ENCODE data around the gene TTC32. TPM values are rescaled to one million over a fixed set of nuclear protein-coding genes. Genes with fewer than 3 reads are reported as not detected.

The TTC32 gene
- total RNA-seq, 1 donor from 2014 or later = 19.0 TPM

DNA sequence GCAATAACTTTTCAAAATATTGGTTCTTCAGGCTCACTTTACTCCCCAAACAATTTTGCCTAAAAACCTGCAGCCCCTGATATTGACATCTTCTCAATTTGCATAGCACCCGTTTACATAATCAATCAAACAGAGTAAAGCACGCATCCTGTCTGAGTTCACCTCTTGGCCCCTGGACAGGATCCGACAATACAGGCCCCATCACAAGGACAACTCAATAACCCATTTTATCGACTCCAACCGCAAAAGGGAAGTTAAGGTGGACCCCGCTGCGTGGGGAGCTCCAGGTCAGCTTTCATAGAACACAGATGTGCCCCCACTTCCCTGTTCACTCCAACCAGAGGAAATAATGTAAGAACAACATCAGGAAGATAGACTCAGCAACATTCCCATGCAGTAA, 44.7 kb downstream of the TTC32 start:
- peaks cover 39% of the 10 kb centered on the region for H3K27me3 Mint-ChIP-seq
- no peak for DNase-seq (ENCODE audit: extremely low spot score, unreplicated experiment)
- H3K4me3 Mint-ChIP-seq = peak overlapping the region; percentile 18
- peaks cover 29% of the 10 kb centered on the region for H3K4me1 Mint-ChIP-seq (ENCODE audit: unreplicated experiment)
- TF ChIP-seq, protein P1, sequence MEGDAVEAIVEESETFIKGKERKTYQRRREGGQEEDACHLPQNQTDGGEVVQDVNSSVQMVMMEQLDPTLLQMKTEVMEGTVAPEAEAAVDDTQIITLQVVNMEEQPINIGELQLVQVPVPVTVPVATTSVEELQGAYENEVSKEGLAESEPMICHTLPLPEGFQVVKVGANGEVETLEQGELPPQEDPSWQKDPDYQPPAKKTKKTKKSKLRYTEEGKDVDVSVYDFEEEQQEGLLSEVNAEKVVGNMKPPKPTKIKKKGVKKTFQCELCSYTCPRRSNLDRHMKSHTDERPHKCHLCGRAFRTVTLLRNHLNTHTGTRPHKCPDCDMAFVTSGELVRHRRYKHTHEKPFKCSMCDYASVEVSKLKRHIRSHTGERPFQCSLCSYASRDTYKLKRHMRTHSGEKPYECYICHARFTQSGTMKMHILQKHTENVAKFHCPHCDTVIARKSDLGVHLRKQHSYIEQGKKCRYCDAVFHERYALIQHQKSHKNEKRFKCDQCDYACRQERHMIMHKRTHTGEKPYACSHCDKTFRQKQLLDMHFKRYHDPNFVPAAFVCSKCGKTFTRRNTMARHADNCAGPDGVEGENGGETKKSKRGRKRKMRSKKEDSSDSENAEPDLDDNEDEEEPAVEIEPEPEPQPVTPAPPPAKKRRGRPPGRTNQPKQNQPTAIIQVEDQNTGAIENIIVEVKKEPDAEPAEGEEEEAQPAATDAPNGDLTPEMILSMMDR (conservative IDR thresholded peaks at IDR 0.05) = no peak
- no peak overlapping the region for H3K27ac Mint-ChIP-seq
- H3K36me3 Mint-ChIP-seq = no peaks in the 10 kb centered on the region
- no peaks in the 10 kb centered on the region for H3K9me3 Mint-ChIP-seq

DNA sequence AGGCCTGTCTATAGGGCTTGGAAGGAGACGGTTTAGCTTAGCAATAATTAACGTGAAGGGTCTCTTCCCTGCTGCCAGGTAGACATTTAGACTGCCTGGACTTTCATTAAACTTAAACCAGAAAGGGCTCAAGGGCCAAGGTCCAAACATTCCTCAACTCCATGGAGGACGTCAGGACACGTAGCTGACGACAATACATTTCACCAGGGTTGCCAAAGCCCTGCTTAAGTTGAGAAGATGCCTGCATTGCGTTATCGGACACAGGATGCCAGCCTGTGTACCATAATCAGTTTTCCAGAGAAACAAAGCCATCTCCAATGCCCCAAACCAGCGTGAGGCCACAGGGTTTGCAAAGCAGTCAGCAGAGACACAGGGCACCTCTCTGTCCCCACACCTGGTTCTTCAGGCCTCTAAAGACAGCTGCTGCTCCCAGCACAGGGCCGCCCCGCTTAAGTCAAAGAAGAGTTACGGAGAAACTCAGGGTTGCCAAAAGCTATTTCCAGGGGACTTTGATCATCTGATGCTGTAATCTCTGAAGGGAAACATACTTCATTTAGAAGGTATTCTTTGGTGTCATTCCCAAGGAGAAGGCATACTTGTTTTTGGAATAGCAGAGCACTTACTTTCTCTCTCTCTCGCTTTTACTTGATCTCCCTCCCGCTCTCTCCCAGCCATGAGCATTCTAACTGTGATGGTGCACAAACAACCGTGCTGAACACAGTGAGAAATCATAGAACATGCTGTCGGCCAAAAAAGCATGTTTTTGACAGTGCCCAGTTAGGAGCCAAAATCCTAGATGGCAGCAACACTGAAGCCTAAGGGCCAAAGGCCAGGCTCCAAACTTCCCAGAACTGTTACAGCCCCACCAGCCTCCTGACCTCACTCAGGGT, 46.0 kb downstream of the TTC32 start:
- Mint-ChIP-seq H3K27me3 (peaks cover 31% of the 10 kb centered on the region), H3K9me3 (no peaks in the 10 kb centered on the region), H3K27ac (no peak overlapping the region), H3K4me3 (no peak overlapping the region), H3K36me3 (no peaks in the 10 kb centered on the region), H3K4me1 (ENCODE audit: unreplicated experiment) (peaks cover 29% of the 10 kb centered on the region)
- TF ChIP-seq, protein P1 (conservative IDR thresholded peaks at IDR 0.05) = no peak
- DNase-seq (ENCODE audit: extremely low spot score, unreplicated experiment) = no peak

DNA sequence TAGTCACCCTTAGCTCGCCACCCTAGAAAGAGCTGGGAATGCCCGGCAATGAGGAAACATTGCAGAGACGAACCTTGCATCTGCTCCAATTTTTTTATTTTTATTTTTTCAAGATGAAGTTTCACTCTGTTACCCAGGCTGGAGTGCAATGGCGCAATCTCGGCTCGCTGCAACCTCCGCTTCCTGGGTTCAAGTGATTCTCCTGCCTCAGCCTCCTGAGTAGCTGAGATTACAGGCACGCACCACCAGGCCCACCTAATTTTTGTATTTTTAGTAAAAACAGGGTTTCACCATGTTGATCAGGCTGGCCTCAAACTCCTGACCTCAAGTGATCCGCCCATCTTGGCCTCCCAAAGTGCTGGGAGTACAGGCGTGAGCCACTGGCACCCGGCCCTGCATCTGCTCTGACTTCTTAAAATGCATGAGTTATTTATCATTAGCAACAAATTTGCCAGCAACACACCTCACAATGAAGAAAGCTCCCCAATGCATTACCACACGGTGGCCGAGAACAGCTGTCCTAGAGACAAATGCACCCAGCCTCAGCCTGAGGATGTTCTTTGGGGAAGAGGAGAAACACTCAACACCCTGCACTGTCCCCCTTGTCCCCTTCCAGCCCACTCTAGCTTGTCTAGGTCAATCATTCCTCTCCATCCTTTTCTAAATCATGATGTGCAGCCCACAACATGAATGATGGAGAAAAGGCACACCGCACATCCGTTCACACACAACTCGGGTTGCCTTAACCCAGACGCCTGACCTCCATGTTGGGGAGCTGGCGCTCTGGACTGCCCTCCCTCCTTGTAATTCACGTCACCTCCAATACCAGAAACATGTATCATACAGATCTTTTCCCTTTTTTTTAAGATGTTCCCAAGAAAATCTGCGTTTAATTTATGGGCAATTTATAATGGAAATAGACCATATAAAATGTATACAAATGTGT, 46.9 kb downstream of the TTC32 start:
- Mint-ChIP-seq H3K36me3 (no peaks in the 10 kb centered on the region), H3K9me3 (no peaks in the 10 kb centered on the region), H3K4me3 (no peak overlapping the region), H3K4me1 (ENCODE audit: unreplicated experiment) (peaks cover 25% of the 10 kb centered on the region), H3K27me3 (peaks cover 25% of the 10 kb centered on the region), H3K27ac (no peak overlapping the region)
- DNase-seq (ENCODE audit: extremely low spot score, unreplicated experiment) = no peak
- TF ChIP-seq, protein P1 (conservative IDR thresholded peaks at IDR 0.05) = no peak

DNA sequence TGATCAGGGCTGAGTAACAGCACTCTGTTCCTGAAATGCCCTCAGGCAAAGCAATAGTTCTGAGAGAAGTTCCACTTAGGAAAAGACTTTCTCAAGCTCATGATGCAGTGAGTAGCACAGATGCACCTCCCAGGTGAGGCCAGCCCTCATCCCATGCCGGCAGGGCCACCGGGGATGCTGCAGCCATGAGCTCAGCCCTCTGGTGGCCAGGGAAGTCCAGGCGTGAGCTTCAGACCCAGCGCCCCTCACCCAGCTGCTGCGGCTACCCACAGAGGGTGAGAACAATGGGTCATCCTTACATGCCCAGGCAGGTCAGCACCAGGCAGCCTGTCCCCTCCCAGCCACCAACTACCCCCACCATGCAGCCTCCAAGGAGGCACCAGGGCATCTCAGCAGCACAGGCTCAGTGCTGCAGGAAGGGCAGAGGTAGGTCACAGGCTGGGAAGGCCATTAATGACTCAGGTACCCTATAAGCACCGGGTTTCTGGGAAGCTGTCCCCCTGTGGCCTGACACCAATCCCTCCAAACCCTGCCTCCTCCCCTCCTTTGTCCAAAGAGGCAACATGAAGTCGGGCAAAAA, 50.6 kb downstream of the TTC32 start:
- no peaks in the 10 kb centered on the region for H3K9me3 Mint-ChIP-seq
- H3K4me3 Mint-ChIP-seq = no peak overlapping the region
- peak; percentile 63 for DNase-seq (ENCODE audit: extremely low spot score, unreplicated experiment)
- no peak overlapping the region for H3K27ac Mint-ChIP-seq
- TF ChIP-seq, protein P1 (conservative IDR thresholded peaks at IDR 0.05) = peak; percentile 40
- peaks cover 12% of the 10 kb centered on the region for H3K27me3 Mint-ChIP-seq
- no peaks in the 10 kb centered on the region for H3K36me3 Mint-ChIP-seq
- H3K4me1 Mint-ChIP-seq (ENCODE audit: unreplicated experiment) = peaks cover 11% of the 10 kb centered on the region

Measured in type B pancreatic cell (in vitro differentiated cells).